Activated T-helper 1 cell treated with anti-CD3 and anti-CD28 coated beads, Interleukin-12 subunit alpha, Interleukin-12 subunit beta, Interleukin-2, Interleukin-4 antibody, amounts not matched to agents 30 ng/mL and 10 ng/mL and 1 ng/mL, durations not matched to agents 14 hours and 24 hours and 36 hours (primary cell): ENCODE data around the gene SEPTIN1. TPM values are rescaled to one million over a fixed set of nuclear protein-coding genes. Genes with fewer than 3 reads are reported as not detected.

ENCODE experiments used
- total RNA-seq: library from RNA; stranded (reverse); gene quantifications from 2 replicates; pipeline ENCODE4 v1.2.3, GENCODE V29; 2022

The SEPTIN1 gene
- total RNA-seq, 1 donor from 2014 or later = 195 TPM

Other genes starting within 250 kb of the SEPTIN1 start
- gene CORO1A, start 199.0 kb downstream of the SEPTIN1 start, total RNA-seq = 816 and 819 TPM in 2 replicates
- gene BOLA2B, start 188.9 kb downstream of the SEPTIN1 start, total RNA-seq = 312 and 329 TPM in 2 replicates
- gene SLX1A, start 188.7 kb downstream of the SEPTIN1 start, total RNA-seq = 63.2 and 66.4 TPM in 2 replicates
- gene SULT1A3, start 183.3 kb downstream of the SEPTIN1 start, total RNA-seq = 18.9 and 20.4 TPM in 2 replicates
- 11.0 and 20.0 TPM in 2 replicates for gene NPIPB13, start 134.1 kb downstream of the SEPTIN1 start, total RNA-seq
- 100 and 104 TPM in 2 replicates for gene CD2BP2, start 27.3 kb downstream of the SEPTIN1 start, total RNA-seq
- 68.9 and 73.6 TPM in 2 replicates for gene TBC1D10B, start 12.1 kb downstream of the SEPTIN1 start, total RNA-seq
- gene MYL11, start 7.8 kb downstream of the SEPTIN1 start, total RNA-seq = 2.0 and 2.7 TPM in 2 replicates
- gene ZNF48, start 12.9 kb upstream of the SEPTIN1 start, total RNA-seq = 20.2 and 21.4 TPM in 2 replicates
- 8.1 and 8.9 TPM in 2 replicates for gene ZNF771, start 25.0 kb upstream of the SEPTIN1 start, total RNA-seq
- 173 and 178 TPM in 2 replicates for gene DCTPP1, start 47.5 kb upstream of the SEPTIN1 start, total RNA-seq
- 83.4 and 87.2 TPM in 2 replicates for gene SEPHS2, start 63.3 kb upstream of the SEPTIN1 start, total RNA-seq
- 259 and 287 TPM in 2 replicates for gene ITGAL, start 90.2 kb upstream of the SEPTIN1 start, total RNA-seq
- gene ZNF768, start 144.0 kb upstream of the SEPTIN1 start, total RNA-seq = 13.7 and 14.6 TPM in 2 replicates
- 13.8 and 15.8 TPM in 2 replicates for gene ZNF747, start 152.3 kb upstream of the SEPTIN1 start, total RNA-seq
- gene ZNF764, start 175.8 kb upstream of the SEPTIN1 start, total RNA-seq = 17.9 and 21.2 TPM in 2 replicates
- 7.4 and 9.4 TPM in 2 replicates for gene ZNF688, start 189.2 kb upstream of the SEPTIN1 start, total RNA-seq
- gene ZNF785, start 203.1 kb upstream of the SEPTIN1 start, total RNA-seq = 19.2 and 21.5 TPM in 2 replicates
- 14.7 TPM in 2 replicates for gene ZNF689, start 227.8 kb upstream of the SEPTIN1 start, total RNA-seq